Hematopoietic multipotent progenitor cell treated with erythropoietin and hydrocortisone succinate and interleukin-3 and kit ligand, for 15 days (in vitro differentiated cells): ENCODE results near the gene CISH.
A peak's percentile ranks its signal among the peaks of the same experiment; 100 is the strongest.

ENCODE experiments used
- DNase-seq: peaks from one replicate; pipeline ENCODE4 v3.0.0-alpha.2; 2015; ENCODE audit warnings: low spot score

CISH gene

DNA sequence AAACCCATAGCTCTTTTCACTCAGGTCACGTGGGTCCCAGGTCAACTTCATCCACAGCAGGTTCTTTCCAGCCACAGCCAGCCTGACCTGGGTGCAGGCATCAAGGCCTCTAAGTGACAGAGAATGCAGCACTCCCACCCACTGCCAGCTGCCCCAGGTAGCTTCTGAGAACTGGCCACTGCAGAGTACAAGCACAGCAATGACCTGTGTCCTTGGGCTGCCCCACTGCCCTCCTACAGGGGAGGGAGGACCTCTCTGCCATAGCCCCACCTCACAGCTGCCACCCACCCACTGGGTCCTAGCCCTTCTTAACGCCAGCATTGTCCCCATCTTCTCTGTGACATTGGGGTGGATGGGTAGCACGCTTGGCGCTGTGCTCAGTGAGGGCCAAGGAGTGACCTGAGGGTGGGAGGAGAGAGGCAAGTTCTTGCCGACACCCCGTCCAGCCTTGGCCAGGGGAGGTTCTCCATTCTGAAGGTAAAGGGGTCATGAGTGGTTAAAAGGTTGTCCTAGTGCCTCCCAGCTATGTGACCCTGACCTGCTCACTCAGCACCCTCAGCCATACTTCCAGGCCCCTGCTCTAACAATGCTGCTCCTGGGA, 12.4 kb downstream of the CISH start:
- DNase-seq: no peak

- DNase-seq: no peak
Observed at GRCh38 chr3:50594253-50594785, 17.3 kb downstream of the CISH start.

GRCh38 chr3:50592568-50592967, 19.0 kb downstream of the CISH start:
- DNase-seq: peak; percentile 61

DNA sequence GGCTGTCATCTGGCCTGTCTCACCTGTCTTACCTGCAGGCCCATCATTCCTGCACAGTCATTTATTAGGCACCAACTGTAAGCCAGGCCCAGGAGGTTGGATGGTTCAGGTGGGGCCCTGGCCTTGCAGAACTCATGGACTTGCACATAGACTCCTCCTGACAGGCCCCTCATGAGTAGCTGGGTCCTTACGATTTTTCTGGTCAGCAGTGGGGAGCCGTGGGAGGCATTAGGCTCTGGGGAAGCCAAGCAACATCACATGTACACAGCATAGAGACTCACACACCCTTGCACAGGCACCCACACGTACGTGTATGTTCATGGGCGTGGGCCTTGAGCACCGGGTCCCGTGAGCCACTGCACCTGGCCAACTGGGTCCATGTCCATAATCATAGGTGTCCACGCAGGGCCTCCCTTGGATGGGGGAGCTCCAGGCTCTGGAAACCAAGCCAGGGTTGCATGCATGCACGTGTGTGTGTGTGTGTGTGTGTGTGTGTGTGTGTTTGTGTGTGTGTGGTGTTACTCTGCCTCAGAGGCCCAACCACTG, 20.3 kb downstream of the CISH start:
- DNase-seq: no peak

- DNase-seq: peak; percentile 63
Observed at GRCh38 chr3:50588759-50589433, 22.7 kb downstream of the CISH start.

GRCh38 chr3:50587806-50588758, 23.5 kb downstream of the CISH start:
- no peak for DNase-seq

- DNase-seq: no peak
Observed at GRCh38 chr3:50587373-50587772, 24.2 kb downstream of the CISH start.

- DNase-seq: no peak
Observed at GRCh38 chr3:50586763-50587070, 24.9 kb downstream of the CISH start.

- DNase-seq: no peak
Observed at GRCh38 chr3:50585919-50586762, 25.4 kb downstream of the CISH start.

- DNase-seq: no peak
Observed at GRCh38 chr3:50584391-50584790, 27.2 kb downstream of the CISH start.

DNA sequence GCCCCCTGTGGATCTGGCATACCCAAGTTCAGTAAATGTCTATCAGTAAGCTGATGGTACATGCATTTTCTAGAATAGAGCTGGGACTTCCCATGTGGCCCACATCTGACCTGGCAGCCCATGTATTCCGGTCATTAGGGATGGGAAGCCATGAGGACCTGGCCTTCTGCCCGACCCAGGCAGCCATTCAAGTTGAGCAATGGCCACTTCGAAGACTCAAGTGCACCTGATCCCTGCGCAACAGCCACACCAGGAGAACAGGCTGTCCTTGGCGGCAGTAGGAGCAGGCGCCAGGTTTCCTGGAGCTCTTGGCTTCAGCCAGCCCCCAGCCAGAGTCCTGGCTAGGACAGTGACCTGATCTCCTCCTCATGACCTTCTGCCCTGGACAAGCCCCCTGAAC, 27.7 kb downstream of the CISH start:
- no peak for DNase-seq

GRCh38 chr3:50582083-50582482, 29.5 kb downstream of the CISH start:
- DNase-seq: no peak

- no peak for DNase-seq
Observed at GRCh38 chr3:50581459-50581842, 30.1 kb downstream of the CISH start.

GRCh38 chr3:50580683-50581458, 30.7 kb downstream of the CISH start:
- DNase-seq: no peak

GRCh38 chr3:50577348-50577747, 34.2 kb downstream of the CISH start:
- DNase-seq: no peak

DNA sequence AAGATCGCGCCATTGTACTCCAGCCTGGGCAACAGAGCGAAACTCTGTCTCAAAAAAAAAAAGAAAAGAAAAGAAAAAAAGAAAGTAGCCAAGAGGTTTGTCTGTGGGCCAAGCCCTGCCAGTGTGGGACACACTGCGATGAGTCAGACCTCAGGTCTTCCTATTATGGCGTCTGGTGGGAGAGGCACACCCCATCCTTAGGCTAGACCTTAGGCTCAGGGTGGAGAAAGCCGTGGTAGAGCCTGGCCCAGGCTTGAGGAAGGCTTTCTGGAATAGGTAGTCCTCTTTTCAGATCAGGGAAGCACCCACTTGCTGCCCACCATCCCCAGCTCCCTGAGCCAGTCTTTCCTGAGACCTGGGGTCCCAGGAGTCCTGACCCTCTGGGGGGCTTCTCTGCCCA, 36.2 kb downstream of the CISH start:
- no peak for DNase-seq

DNA sequence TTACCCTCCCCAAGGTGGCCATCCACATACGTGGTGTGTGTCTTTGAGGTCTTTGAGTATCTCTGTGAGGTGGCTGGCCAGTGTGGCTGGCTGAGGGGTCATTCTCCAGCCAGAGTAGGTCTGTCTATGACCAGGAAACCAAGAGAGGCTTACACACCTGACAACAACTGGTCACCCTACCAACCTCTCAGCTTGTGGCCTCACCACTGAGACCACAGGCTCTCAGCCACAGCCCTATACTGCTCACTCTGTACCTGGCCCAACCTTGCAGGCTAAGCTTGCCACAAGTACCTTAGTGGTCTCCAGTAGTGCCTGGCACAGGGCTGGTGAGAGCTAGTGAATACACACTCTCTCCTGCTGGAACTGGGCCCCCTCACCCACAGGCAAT, 37.1 kb downstream of the CISH start:
- no peak for DNase-seq

- DNase-seq: no peak
Observed at GRCh38 chr3:50573566-50574443, 37.8 kb downstream of the CISH start.

DNA sequence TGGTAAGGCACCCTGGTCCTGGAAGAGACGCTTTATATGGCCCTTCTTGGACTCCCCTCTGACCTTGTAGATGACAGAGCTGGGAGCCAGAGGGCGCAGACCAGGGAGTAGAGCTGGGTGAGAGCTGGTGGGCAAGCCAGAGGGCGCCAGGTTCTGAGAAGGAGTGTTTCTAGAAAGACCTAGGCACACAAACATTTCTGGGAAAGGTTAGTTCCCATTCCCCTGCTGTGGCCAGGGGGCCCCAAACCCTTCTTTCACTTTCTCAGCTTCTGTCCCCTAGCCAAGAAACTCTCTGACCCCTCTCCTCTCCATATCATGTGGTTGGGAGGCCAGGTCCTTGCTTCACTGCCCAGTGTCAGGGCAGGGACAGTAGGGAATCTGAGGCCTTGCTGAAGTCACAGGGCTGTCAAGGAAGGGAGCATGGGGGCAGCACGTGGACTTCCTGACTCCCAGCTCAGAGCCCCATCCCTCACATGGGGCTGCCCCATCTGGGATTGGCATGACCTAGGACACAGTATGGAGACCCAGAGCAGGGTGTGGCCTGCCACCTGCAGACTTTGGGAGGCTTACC, 38.7 kb downstream of the CISH start:
- DNase-seq: peak; percentile 27

GRCh38 chr3:50572158-50572557, 39.4 kb downstream of the CISH start:
- DNase-seq: peak; percentile 88
